Erythroblast (primary cell): ENCODE measurements around the gene SV2C.

Source experiments
- GATA1 ChIP-seq: IDR thresholded peaks from 2 replicates; pipeline ENCODE4 v1.6.1; 2011; ENCODE audit warnings: low read depth, mild to moderate bottlenecking, control low read depth, low read length, moderate library complexity
- POLR2A ChIP-seq: IDR thresholded peaks from 2 replicates; pipeline ENCODE4 v1.6.1; 2011; ENCODE audit warnings: mild to moderate bottlenecking, low read length

DNA sequence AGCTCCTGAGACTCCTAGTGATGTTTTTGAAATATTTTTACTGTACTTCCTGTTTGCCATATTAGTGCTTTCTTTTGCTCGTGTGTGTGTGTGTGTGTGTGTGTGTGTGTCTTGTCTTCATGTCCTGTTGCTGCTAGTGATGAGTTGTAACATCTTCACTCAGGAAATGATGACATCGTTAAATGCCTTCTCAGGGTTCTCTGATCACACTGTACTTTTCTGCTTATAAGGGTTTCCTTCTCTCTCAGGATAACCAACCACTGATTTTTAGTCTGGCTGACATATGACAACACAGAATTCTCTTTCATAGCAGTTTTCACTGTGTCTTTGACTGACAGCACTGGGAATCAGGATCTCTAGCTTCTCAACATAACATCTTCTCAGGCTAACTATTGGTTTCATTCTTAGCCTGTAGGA lies 16.1 kb downstream of the SV2C start:
- TF ChIP-seq POLR2A (no peak), GATA1 (no peak)
